ENCODE measurements around the gene WIPF2.

The WIPF2 gene

DNA sequence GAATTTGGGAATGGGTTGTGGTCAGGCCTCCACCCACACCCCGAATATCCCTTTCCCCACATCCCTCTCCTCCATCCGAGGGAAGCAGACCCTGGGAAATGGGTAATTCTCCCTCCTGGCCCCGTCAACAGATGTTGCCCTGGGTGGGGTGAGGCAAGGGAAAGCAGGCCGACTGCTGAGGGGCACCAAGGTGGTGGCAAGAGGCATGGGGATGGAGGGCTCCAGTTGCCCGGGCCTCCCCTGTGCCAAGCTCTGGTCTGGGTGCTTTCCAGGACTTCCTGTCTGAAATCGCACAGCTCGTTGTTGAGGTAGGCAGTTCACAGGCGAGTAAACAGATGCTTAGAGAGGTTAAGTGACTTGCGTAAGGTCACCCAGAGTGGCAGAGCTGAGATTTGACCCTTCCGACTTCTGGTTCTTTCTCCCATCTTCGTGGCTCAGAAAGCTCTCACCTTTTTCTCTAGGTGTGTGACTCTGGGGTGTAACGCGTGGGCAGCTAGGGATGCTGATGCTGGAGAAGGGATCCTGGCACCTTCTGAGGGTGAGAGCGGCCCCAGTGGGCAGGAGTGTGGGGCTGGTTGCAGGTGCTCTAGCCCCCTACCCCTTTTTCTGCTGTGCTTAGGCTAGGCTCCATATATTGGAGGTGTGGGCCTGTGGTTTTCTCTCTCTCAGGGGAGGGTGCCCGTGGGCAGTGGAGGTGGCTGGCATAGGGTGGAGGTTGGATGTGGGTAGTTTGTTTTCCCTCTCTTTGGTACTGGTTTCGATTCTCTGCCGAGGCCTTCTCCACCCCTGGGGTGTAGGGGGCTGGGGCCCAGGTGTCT lies 107.1 kb downstream of the WIPF2 start:
- DNase-seq (ENCODE audit: low spot score) = no peak

DNA sequence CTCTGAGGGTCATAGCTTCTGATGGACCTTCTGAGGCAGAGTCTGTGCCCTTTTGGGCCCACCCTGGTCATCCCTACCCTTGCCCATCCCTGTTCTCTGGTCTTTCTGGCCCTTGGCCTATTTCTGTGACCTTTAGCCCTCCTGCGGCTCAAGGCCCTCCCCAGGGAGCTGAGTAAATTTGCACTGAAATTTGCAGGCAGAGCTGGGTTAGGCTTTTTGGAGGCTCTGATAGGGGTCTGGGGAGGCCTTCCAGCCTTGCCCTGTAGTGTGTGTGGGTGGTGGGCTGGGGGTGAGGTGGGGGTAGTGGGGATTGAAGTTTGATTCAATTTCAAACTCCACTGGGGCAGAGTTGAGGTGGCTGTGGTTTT lies 107.7 kb downstream of the WIPF2 start:
- no peak for DNase-seq (ENCODE audit: low spot score)

DNA sequence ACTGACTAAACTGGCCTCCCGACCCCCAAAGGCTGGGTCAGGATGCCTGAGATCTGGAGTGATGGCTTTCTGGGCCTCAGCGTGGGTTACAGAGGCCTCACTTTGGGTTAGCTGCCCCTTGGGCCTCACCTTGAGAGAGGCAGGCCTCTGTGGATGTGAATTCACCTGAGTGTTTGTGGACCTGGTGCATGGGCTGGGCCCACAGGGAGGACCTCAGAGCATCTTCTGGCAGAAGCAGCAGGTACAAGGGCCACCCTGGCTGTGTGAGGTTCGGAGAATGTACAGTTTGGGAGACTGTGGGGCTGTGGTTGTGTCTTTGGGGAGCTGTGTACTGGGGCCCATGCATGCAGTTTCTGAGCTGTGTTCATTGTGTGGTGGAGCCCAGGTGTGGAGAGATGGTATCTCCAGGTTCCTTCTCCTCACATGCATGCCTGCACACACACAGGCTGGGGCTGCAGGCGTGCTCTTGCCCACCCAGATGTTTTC lies 108.2 kb downstream of the WIPF2 start:
- DNase-seq (ENCODE audit: low spot score) = no peak

DNA sequence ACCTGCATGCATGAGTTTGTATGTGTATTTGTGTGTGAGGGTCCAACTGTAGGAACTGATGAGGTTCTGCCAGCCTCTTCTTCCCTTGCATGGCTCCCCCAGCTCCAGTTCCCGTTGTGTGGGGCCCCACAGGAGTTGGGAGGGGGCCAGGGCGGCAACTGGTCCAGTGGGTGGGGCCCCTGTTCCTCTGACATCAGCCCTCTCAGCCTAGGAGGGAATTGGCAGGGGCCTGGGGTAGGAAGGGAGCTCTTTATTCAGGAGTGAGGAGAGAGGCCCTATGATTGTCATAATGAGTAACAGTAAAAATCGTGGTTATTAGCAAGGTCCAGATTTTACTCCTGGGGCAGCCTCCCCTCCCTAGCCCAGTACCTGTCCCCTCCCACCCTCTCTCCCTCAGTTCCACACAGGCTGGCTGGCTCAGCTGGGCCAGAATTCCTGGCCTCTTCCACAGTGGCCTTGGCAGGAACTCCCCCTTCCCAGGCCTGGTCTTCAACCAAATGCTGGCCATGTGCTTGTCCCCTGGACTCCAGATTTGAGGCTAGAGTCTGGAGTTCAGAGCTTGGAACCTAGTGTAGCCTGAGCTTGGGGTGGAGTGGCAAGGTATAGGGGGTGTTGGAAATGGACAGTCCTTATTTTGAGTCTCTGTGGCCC lies 108.8 kb downstream of the WIPF2 start:
- DNase-seq (ENCODE audit: low spot score) = no peak

DNA sequence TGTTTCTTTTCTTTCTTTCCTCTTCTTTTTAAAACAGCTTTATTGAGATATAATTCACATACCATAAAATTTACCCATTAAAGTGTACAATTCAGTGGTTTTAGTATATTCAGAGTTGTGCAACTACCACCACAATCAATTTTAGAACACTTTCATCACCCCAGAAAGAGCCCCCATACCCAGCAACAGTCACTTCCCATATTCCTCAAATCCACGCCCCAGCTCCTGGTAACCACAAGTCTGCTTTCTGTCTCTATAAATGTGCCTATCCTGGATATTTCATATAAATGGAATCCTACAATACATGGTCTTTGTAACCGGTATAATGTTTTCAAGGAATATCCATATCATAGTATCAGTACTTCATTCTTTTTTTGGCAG lies 109.3 kb downstream of the WIPF2 start:
- DNase-seq (ENCODE audit: low spot score) = no peak

DNA sequence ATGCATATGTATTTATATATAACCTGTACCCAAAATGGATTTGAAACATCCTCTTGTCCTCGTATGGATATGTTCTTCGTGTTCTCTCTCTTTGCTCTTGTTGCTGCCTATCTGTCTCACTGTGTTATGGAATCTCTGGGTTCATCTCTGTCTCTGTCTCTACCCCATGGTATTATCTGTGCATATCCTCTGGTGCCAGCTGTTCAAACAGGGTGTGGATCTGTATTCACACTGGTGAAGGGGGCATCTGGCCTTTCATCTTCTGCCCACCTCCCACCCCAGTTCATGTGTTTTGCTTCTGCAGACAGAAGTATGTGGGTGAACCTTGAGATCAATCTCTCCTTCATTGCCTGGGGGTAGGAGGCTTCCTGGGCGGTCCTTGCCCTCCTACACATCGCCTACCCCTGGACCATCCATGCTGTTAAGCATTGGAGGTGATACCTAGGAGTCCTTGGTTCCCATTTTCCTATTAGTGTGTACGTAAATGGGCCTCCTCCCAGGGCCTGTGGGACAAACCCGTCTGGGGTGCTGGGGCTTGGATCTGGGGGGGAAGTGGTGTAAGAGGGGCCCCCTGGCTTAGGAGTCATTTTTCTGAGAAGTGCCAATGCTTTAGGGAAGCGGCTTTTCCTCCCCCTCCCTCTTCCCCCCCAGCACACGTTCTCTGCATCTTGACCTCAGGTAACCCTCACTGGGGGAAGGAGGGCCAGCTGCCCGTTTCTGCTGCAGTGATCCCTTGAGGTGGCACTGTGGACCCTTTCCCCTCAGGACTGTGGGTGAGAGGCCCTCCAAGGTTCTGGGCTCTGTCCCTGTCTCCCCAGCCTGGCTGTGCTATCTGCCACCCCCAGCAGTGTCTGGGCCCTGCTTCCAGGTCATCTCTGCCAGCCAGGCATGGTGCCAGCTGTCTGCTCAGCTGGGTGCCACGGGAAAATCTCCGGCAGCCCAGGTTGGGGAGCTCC lies 111.0 kb downstream of the WIPF2 start:
- DNase-seq (ENCODE audit: low spot score) = no peak

DNA sequence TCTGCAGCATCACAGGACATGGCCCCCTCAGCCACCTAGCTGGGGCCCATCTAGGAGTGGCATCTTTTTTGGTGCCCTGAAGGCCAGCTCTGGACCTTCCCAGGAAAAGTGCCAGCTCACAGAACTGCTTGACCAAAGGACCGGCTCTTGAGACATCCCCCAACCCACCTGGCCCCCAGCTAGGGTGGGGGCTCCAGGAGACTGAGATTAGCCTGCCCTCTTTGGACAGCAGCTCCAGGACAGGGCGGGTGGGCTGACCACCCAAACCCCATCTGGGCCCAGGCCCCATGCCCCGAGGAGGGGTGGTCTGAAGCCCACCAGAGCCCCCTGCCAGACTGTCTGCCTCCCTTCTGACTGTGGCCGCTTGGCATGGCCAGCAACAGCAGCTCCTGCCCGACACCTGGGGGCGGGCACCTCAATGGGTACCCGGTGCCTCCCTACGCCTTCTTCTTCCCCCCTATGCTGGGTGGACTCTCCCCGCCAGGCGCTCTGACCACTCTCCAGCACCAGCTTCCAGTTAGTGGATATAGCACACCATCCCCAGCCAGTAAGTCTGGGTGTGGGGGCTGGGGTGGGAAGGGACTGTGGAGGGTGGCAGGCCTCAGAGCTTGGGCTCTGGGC lies 111.9 kb downstream of the WIPF2 start:
- no peak for DNase-seq (ENCODE audit: low spot score)

DNA sequence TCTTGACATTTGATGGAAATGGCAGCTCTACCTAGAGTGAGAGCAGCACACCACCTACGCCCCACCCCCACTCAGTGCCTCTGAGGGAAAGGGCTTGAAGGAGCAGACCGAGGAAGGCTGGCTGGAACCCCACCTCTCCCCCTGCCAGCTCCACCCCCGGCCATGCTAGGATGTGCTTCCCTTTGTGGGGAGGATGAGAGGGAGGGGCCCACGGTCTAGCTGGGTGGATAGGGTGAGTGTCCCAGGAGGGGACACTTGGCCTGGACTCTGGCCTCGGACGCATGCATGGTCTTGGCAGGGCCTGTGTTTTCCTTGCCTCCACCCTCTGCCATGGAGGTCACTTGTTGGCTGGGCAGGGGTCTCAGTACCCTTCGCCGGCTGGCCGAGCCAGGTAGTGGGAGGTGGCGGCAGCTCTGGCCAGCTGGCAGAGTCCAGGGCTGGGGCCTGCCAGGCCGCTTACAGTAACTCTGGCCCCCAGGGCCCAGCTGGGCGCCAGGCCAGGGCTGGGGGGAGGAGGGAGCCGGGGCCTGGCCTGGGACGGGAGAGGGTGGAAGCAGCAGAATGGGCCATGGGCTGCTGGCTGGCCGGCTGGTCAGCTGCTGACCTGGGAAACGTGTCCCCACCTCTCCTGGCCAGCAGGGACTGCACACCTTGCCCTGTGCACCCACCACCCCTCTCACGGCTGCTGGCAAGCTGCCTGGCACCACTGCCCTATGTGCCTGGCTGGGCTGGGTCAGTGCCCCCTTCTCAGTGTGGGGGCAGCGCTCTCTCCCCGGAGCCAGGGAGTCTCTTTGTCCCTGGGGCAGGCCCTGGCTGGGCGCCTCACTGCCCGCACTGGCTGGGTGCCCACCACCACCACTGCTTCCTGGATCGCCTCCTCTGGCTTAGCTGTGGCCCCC lies 112.9 kb downstream of the WIPF2 start:
- DNase-seq (ENCODE audit: low spot score) = no peak

Data from kidney capillary endothelial cell (primary cell).